ENCODE measurements around the gene MARCHF10. TPM values are rescaled to one million over a fixed set of nuclear protein-coding genes. Genes with fewer than 3 reads are reported as not detected.

MARCHF10 gene
- total and polyA plus RNA-seq, 2 of the 4 experiments (the other 2 are of a cell fraction): 0.18 to 0.74 TPM

GRCh38 chr17:62782730-62783270 is 25.3 kb downstream of the MARCHF10 start:
- Histone ChIP-seq H3K4me3 (ENCODE audit: insufficient read depth, low read depth, low read length) (no peak overlapping the region), H3K36me3 (ENCODE audit: control insufficient read depth, insufficient read depth, low read length) (no peaks in the 10 kb centered on the region), H2AFZ (replicated peaks; ENCODE audit: low read length, poor library complexity) (no peak overlapping the region), H3K27me3 (ENCODE audit: control insufficient read depth, insufficient read depth, low read length) (no peaks in the 10 kb centered on the region), H3K79me1 (ENCODE audit: low read depth in 1 of 2, low read length in 2 of 2) (peaks cover 0 to 6% of the 10 kb centered on the region in 2 experiments; a peak in 1 of 4 replicates), H3K18ac (ENCODE audit: low read depth, low read length) (no peak overlapping the region), H3K23ac (ENCODE audit: low read depth, low read length) (no peak overlapping the region), H4K20me1 (ENCODE audit: insufficient read depth, low read length) (0 out of 2 replicates have a peak, but pooled peaks cover 3% of the 10 kb centered on the region), H4K5ac (ENCODE audit: low read depth, low read length) (no peak overlapping the region), H2AK5ac (ENCODE audit: low read depth, low read length) (peak overlapping the region; percentile 64; the same call in 1 of the 2 replicates), H3K4me2 (ENCODE audit: low read depth, low read length) (no peak overlapping the region), H2BK15ac (ENCODE audit: low read depth, low read length) (peak overlapping the region; percentile 81; the same call in 2 of the 3 replicates), H3K27ac (ENCODE audit: insufficient read depth, low read length) (no peak overlapping the region), H4K8ac (ENCODE audit: low read depth in 2 of 2, low read length in 2 of 2) (no peak overlapping the region), H3K56ac (ENCODE audit: extremely low read depth, insufficient read depth, low read length) (no peak overlapping the region), H4K91ac (ENCODE audit: insufficient read depth, low read depth, low read length) (peak overlapping the region; percentile 53; the same call in 1 of the 2 replicates), H2BK20ac (ENCODE audit: low read depth, low read length) (no peak overlapping the region; the same call in 1 of the 2 replicates), H2BK5ac (ENCODE audit: low read depth, low read length, poor library complexity, severe bottlenecking) (no peak overlapping the region), H2AK9ac (replicated peaks; ENCODE audit: low read depth, low read length, poor library complexity) (no peak overlapping the region), H3K14ac (replicated peaks; ENCODE audit: low read depth, low read length) (no peak overlapping the region), H3K4ac (ENCODE audit: low read depth, low read length) (no peak overlapping the region), H3K4me1 (ENCODE audit: control insufficient read depth, insufficient read depth, low read length) (peaks cover 22% of the 10 kb centered on the region), H3K9ac (ENCODE audit: low read depth, low read length) (no peak overlapping the region), H3K9me3 (ENCODE audit: control insufficient read depth, insufficient read depth, low read length) (no peaks in the 10 kb centered on the region), H2BK120ac (ENCODE audit: low read depth, low read length) (no peak overlapping the region), H3K9me1 (ENCODE audit: insufficient read depth, low read length) (peaks cover 20% of the 10 kb centered on the region; the same call in 1 of the 2 replicates)
- ChIA-PET CTCF (no interaction called here), POLR2A (ENCODE audit: unreplicated experiment) (no interaction called here)
- no peak for TF ChIP-seq FOS (IDR thresholded peaks at IDR 0.05; ENCODE audit: low read depth, low read length)
- TF ChIP-seq NFE2L2 (IDR thresholded peaks at IDR 0.05; ENCODE audit: low read depth, low read length): no peak
- WGBS, 2 experiments (ENCODE audit: extremely low coverage in 2 of 2, insufficient read length in 1 of 2): no CpG with 5 or more reads among the region's 1 CpG
- dilution Hi-C loops (cut with HindIII; ENCODE audit: low sequenced_read_pairs, unreplicated experiment): no loop called here
- ATAC-seq (ENCODE audit: low read depth): no peak
- no peak for DNase-seq
- in situ Hi-C loops (cut with MboI; ENCODE audit: low sequenced_read_pairs): no loop called here
- intact Hi-C loops (cut with micrococcal nuclease): no loop called here
- BruUV-seq (replicated peaks): no TSS peak

All from IMR-90 (cell line).